ENCODE measurements around the gene COLGALT1. TPM values are rescaled to one million over a fixed set of nuclear protein-coding genes. Genes with fewer than 3 reads are reported as not detected.

Gene COLGALT1
- total and polyA plus RNA-seq, 9 of the 15 experiments (the other 6 are each of a cell fraction or from before 2014, with no cell fraction given) = 4.9 to 119 (median 82.6) TPM

DNA sequence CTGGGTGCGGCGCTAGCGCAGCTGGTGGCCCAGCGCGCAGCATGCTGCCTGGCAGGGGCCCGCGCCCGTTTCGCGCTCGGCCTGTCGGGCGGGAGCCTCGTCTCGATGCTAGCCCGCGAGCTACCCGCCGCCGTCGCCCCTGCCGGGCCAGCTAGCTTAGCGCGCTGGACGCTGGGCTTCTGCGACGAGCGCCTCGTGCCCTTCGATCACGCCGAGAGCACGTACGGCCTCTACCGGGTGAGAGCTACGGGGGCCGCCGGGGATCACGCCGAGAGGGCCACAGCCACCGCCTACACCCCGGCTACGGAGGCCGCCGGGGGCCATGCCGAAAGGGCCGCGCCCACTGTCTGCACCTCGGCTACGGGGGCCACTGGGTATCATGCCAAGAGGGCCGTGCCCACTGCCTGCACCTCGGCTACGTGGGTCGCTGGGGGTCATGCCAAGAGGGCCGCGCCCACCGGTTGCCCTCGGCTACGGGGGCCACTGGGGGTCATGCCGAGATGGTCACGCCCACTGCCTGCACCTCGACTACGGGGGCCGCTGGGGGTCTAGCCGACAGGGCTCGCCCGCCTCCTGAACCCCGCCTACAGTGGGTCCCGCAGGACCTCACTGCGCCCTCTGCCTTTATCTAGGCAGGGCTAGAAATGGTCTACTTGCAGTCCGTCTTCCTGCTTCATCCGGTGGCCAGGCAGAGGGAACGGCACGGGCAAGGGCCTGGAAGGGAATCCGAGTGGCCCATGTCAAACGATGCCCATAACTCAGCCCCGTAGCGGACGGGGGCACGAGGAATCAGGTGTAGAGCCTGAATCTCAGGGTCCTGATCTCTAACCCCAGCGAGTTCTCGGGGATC lies 43.5 kb upstream of the COLGALT1 start (continued):
- no peak for TF ChIP-seq PATZ1 (CRISPR knock-in tag; IDR thresholded peaks at IDR 0.05; ENCODE audit: borderline replicate concordance)
- TF ChIP-seq SMAD2 (IDR thresholded peaks at IDR 0.05; ENCODE audit: low read depth, low read length) = no peak
- TF ChIP-seq ZNF311 (CRISPR knock-in tag; IDR thresholded peaks at IDR 0.05) = no peak
- peak; percentile 77 for TF ChIP-seq MYC (IDR thresholded peaks at IDR 0.05; ENCODE audit: low read depth, low read length)
- TF ChIP-seq MYC (CRISPR knock-in tag; IDR thresholded peaks at IDR 0.05; ENCODE audit: borderline replicate concordance, low read depth) = no peak; the same call in 1 of the 2 replicates
- 0 out of 2 replicates have a peak, but pooled peaks have one; percentile 30 for TF ChIP-seq TRIM25 (IDR thresholded peaks at IDR 0.05; ENCODE audit: borderline replicate concordance)
- no peak for TF ChIP-seq U2AF2 (optimal IDR thresholded peaks at IDR 0.05; ENCODE audit: low read depth, low read length)
- TF ChIP-seq KLF10 (CRISPR knock-in tag; IDR thresholded peaks at IDR 0.05) = no peak
- TF ChIP-seq BCOR (IDR thresholded peaks at IDR 0.05) = no peak; the same call in 1 of the 2 replicates
- no peak for TF ChIP-seq STAT5B (CRISPR knock-in tag; IDR thresholded peaks at IDR 0.05)
- TF ChIP-seq, protein P1, sequence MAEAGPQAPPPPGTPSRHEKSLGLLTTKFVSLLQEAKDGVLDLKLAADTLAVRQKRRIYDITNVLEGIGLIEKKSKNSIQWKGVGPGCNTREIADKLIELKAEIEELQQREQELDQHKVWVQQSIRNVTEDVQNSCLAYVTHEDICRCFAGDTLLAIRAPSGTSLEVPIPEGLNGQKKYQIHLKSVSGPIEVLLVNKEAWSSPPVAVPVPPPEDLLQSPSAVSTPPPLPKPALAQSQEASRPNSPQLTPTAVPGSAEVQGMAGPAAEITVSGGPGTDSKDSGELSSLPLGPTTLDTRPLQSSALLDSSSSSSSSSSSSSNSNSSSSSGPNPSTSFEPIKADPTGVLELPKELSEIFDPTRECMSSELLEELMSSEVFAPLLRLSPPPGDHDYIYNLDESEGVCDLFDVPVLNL (CRISPR knock-in tag; IDR thresholded peaks at IDR 0.05; ENCODE audit: low read depth) = no peak
- TF ChIP-seq SMAD4 (CRISPR knock-in tag; conservative IDR thresholded peaks at IDR 0.05) = peak; percentile 65
- TF ChIP-seq, protein P2, sequence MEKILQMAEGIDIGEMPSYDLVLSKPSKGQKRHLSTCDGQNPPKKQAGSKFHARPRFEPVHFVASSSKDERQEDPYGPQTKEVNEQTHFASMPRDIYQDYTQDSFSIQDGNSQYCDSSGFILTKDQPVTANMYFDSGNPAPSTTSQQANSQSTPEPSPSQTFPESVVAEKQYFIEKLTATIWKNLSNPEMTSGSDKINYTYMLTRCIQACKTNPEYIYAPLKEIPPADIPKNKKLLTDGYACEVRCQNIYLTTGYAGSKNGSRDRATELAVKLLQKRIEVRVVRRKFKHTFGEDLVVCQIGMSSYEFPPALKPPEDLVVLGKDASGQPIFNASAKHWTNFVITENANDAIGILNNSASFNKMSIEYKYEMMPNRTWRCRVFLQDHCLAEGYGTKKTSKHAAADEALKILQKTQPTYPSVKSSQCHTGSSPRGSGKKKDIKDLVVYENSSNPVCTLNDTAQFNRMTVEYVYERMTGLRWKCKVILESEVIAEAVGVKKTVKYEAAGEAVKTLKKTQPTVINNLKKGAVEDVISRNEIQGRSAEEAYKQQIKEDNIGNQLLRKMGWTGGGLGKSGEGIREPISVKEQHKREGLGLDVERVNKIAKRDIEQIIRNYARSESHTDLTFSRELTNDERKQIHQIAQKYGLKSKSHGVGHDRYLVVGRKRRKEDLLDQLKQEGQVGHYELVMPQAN (IDR thresholded peaks at IDR 0.05; ENCODE audit: borderline replicate concordance) = peak; percentile 82; the same call in 1 of the 2 replicates
- TF ChIP-seq IFI16 (CRISPR knock-in tag; IDR thresholded peaks at IDR 0.05) = no peak
- TF ChIP-seq TBL1XR1 (IDR thresholded peaks at IDR 0.05; ENCODE audit: low read length in 2 of 2) = no peak
- no peak for TF ChIP-seq SETDB1 (IDR thresholded peaks at IDR 0.05; ENCODE audit: low read length)
- TF ChIP-seq, protein P3, sequence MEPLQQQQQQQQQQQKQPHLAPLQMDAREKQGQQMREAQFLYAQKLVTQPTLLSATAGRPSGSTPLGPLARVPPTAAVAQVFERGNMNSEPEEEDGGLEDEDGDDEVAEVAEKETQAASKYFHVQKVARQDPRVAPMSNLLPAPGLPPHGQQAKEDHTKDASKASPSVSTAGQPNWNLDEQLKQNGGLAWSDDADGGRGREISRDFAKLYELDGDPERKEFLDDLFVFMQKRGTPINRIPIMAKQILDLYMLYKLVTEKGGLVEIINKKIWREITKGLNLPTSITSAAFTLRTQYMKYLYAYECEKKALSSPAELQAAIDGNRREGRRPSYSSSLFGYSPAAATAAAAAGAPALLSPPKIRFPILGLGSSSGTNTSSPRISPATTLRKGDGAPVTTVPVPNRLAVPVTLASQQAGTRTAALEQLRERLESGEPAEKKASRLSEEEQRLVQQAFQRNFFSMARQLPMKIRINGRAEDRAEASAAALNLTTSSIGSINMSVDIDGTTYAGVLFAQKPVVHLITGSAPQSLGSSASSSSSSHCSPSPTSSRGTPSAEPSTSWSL (CRISPR knock-in tag; IDR thresholded peaks at IDR 0.05; ENCODE audit: borderline replicate concordance) = no peak
- peak; percentile 34; the same call in 1 of the 2 replicates for TF ChIP-seq RUNX1 (IDR thresholded peaks at IDR 0.05; ENCODE audit: low read depth)
- no peak for TF ChIP-seq ZNF354B (CRISPR knock-in tag; IDR thresholded peaks at IDR 0.05)

Data from K562 (cell line).